Stimulated activated CD4-positive, alpha-beta T cell treated with anti-CD3 and anti-CD28 coated beads, Interleukin-2, amount 100 ng/mL, for 48 hours (primary cell): ENCODE results near the gene DAD1.
"Not testable (repeated sequence)": the region's sequence is repeated elsewhere in the genome, so short reads cannot be mapped to it uniquely, and the experiment has no call there.

ENCODE experiments used
- DNase-seq, 2 donors: peaks; one replicate each; pipeline ENCODE4 v3.0.0-alpha.2; 2020

The DAD1 gene

GRCh38 chr14:22589096-22589839 lies at the start of gene DAD1:
DAD1 (minus strand) TSS chr14:22589224; CDS start chr14:22589157, 67 bp downstream.
- peak; percentile 99 to 100 for DNase-seq

GRCh38 chr14:22635980-22636379 lies 47.0 kb upstream of the DAD1 start:
- DNase-seq, result not testable (repeated sequence)

- DNase-seq, result no peak
Measured at GRCh38 chr14:22634233-22634900, 45.3 kb upstream of the DAD1 start.

DNA sequence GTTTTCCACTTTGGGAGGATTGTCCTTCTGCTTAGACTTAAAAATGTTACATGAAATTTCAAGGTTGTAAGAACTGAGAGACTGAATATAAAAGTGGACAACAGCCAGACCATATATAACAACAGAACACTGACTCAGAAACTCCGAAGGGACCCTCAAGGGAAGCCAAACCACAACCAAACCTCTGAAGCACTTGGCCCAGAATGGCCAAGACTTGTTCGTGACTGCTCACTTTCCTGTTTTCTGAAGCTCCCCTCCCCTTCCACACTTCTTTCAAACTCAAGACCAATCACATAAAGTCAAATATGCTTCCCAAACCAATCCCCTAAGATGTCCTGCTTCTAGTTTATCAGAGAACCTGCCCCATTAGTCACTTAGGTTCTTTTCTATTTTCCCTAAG lies 41.5 kb upstream of the DAD1 start:
- no peak for DNase-seq

DNA sequence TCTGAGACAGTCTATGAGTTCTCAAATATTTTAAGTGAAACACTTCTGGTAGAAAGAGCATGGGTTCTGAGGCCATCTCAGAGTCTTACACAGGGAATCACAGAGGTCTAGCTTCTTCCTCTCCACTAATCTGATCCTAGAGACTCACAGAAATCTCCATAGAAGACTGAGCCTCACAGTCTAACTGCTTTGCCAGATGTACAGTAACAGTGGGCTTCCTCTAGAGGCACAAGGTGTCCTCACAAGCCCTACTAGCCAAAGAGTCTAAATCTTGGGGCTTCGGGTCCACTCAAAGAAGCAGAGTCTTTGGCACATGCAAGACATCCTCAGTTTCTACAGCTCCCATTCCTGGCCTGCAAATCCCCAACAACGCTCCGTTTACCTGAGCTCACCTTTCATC lies 41.0 kb upstream of the DAD1 start:
- no peak for DNase-seq

DNA sequence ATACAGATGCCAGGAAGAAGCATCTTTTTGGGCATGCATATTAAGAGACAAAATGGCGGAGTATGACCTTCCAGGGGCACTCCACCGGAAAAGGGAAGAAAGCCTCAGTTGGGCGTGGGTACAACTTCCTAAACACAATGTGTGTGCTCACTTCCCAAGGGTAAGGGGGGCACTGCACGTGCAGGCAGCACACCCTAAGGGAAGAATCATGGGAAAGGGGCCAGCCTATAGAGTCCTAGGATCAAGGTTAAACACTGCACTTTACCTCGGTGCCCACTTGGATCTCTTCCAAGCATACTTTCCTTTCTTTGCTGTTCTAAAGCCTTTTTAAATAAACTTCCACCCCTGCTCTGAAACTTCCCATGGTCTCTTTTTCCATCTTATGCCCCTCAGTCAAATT lies 40.3 kb upstream of the DAD1 start:
- DNase-seq, result no peak

DNA sequence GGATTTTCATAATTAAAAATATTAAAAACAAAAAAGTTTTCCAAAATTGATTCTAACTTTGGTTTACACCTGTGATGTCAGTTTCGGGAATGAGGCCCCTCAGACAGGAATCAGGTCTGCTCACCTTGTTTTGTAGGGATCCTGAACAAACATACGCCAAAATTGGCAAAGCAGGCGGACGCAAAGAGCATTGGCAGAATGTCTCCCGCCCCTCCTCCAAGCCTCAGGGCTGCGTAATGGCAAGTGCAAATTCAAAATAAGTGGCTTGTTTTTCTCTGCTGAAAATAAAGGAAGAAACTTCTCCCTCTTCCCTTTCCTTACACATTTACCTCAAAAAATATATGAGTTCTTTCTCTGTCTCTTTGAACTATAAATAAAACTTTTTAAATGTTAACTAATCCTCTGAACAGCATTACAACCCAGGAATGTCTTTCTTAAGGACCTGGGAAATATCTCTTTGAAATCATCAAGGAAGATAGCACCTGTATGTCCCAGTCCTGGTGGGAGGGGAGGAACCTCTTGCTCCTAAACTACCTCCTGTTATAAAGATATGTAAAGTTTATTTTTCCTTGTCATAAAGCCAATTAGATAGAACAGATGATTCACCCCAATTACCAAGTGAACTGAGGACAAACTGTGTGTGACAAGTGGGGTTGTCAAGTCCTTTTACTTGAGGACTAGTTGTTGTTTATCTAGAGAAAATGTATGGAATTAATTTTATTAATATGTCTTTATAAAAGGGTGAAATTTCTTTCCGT lies 38.7 kb upstream of the DAD1 start:
- DNase-seq, result no peak

GRCh38 chr14:22626590-22626989 lies 37.6 kb upstream of the DAD1 start:
- DNase-seq, result no peak

- DNase-seq, result no peak
Measured at GRCh38 chr14:22623047-22623446, 34.0 kb upstream of the DAD1 start.

GRCh38 chr14:22622255-22622654 lies 33.2 kb upstream of the DAD1 start:
- DNase-seq, result no peak

- not testable (repeated sequence) for DNase-seq
Measured at GRCh38 chr14:22615765-22616164, 26.7 kb upstream of the DAD1 start.

DNA sequence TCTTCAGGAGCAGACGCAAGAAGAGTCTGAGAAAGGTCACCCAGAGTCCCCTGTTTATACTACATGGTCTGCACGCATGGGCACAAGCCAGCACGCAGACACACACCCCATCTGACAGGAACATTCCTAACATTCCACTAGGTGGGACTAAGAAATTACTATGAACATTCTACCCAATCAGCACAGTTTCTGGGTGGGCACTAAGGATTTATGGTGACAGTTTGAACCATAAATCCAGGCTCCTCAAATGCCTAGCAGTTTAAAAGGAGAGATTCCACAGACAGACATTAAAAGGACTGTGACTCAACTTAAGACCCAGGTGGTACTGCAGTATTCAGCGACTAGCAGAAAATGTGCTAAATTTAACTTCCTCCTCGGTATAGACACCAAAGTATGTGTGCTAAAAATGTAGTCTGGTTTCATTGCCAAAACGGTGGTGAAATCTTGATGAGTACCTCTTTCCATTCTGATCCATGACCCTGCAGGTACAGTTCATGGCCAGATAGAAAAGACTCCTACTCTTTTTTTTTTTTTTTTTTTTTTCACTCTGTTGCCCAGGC lies 25.3 kb upstream of the DAD1 start:
- DNase-seq, result no peak

DNA sequence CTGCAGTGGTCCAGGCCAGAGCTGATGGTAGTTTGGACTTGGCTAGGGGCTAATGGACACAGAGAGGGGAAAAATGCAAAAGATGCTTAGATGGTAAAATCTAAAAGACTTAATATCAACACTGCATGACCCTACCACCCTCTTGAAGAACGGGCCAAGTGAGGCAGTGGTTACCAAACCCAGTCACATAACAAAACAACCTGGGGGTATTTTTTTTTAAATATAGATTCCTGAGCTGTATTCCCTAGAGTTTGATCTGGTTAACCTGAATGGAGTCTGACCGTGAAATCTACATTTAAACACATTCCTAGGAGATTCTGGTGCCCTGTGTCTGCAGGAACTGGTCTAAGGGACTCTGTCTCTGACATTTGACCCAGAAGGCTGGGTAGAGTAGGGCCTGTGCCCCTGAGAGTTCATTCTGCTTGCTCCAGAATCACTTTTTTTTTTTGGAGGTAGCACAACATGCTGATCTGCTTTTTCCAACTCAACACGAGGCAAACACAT lies 24.8 kb upstream of the DAD1 start:
- DNase-seq, result no peak

DNA sequence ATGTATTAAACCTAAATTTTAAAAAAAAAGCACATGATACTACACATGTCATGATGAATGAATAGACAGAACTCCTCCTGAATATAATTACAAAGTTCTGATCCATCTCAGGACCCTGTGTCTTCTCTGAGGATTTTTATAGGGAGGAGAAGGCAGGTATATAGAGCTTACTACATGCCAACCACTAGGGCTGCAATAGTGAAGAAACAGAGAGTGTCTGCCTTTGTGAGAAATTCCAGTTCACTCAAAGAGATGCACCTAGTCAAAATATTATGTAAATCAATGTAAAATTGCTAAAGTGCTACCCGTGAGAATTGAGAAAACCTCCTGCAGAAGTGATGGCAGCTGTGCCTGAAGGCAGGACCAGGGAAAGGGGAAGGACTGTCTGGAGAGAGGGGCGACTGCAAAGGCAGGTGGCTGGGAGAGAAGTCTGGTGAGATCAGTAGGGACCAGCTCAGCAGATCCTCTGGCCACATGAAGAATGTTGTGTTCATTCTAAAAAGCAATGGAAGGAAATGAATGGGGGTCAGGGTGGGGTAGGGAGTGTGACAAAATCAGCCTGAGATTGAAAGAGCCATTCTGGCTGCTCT lies 24.2 kb upstream of the DAD1 start:
- DNase-seq, result no peak

DNA sequence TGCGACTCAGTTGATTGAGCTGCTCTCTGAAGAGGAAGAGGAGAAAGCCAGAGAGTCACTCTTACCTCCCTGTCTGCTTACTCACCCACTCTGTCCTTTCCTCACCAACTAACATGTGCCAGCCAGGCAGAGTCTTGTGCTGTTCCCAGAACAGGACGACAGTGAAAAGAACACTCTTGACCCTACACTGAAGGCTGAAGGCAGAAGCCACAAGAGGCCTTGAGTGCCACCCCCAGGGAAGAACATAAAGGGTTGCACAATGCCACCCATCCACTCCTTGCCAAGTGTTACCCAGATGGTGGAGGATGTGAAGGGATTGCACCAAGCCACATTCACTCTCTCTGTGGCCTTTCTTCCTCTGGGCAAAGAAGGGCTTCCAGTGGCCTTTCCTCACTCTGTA lies 21.9 kb upstream of the DAD1 start:
- DNase-seq, result no peak

DNA sequence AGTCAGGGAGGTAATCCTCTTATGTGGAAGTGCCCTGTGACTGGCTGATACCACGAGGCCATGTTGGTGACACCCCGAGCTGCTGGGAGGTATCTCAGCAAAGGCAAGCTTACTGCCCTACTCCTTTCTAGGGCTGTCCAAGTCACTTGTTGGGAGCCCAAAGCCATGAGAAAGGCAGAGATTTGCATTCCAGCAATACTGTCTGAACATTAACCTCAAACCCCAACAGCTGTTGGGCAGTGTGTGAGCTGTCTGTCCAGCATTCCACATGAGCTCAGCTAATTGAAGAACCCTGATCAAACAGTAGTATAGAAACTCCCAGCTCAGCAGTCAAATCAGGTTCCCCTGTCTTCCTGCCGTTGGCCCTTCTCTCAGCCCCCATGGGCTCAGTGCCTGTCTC lies 18.3 kb upstream of the DAD1 start:
- DNase-seq, result no peak

- no peak for DNase-seq
Measured at GRCh38 chr14:22606380-22606779, 17.4 kb upstream of the DAD1 start.

- DNase-seq, result no peak
Measured at GRCh38 chr14:22602862-22603261, 13.8 kb upstream of the DAD1 start.

DNA sequence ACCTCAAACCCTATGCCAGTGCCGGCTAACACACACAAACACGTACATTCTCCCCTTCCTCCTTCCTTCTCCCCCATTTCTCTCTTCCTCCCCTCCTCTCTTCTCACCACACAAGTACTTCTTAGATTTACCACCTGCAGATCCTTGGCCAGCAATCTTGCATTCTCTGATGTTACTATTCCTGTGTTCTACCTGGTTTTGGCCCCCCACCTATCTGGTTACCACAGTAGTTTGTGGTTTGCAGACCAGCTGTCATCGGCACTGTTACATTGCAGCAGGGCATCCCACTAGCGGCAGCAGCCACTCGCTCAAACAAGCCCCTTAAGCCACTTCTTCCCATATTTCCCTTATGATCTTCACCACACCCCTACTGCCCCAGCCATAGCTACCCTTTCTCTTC lies 13.0 kb upstream of the DAD1 start:
- no peak for DNase-seq

GRCh38 chr14:22601456-22601855 lies 12.4 kb upstream of the DAD1 start:
- no peak for DNase-seq

DNA sequence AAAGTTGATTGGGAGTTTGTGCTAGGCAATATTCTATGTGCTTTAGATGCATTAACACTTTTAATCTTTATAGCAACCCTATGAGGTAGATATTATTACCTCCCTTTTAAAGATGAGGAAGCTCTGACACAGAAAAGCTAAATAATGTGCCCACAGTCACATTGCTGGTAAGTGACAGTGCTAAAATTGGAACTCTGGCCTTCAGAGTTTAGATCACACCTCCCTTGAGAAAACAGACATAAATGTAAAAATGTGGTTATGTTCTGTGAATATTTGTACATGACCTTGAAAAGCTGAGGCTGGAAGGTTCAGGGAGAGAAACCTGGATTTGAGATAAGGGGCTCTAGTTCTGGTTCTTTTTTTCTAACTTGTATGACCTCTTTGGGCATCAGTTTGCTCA lies 11.0 kb upstream of the DAD1 start:
- DNase-seq, result no peak

- DNase-seq, result no peak
Measured at GRCh38 chr14:22599349-22599748, 10.3 kb upstream of the DAD1 start.

DNA sequence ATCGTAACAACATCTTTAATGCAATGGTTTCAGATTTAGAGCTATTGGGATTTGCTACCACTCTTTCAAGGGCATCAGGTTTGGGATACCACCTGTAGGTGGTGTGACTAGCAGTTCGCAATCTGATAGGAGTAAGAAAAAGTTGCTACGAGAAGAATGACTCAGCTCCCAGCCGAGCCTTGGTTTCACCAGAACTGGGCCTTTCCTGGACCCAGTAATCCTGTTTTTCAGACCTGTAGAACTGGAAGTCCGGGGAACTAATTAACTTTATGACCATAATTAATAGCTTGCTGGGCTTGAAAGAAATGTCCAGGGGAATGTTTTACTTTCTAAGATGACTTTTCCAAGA lies 9.8 kb upstream of the DAD1 start:
- DNase-seq, result peak; percentile 16 to 25
